ENCODE data around the gene TFPT.

The TFPT gene

GRCh38 chr19:54129617-54129996 is 14.2 kb upstream of the TFPT start:
- no peak for TF ChIP-seq CTCF (conservative IDR thresholded peaks at IDR 0.05; ENCODE audit: control insufficient read depth, insufficient read depth, low read depth, low read length)
- H3K4me3 ChIP-seq (ENCODE audit: control insufficient read depth, low read depth, low read length) = no peak overlapping the region
- no peak for DNase-seq (ENCODE audit: low read depth)

- no peak for DNase-seq (ENCODE audit: low read depth)
- H3K4me3 ChIP-seq (ENCODE audit: control insufficient read depth, low read depth, low read length) = no peak overlapping the region
- no peak for TF ChIP-seq CTCF (conservative IDR thresholded peaks at IDR 0.05; ENCODE audit: control insufficient read depth, insufficient read depth, low read depth, low read length)
Measured at GRCh38 chr19:54128796-54129616, 13.5 kb upstream of the TFPT start.

- no peak for DNase-seq (ENCODE audit: low read depth)
- H3K4me3 ChIP-seq (ENCODE audit: control insufficient read depth, low read depth, low read length) = no peak overlapping the region
- TF ChIP-seq CTCF (conservative IDR thresholded peaks at IDR 0.05; ENCODE audit: control insufficient read depth, insufficient read depth, low read depth, low read length) = no peak
Measured at GRCh38 chr19:54128441-54128725, 12.9 kb upstream of the TFPT start.

- H3K4me3 ChIP-seq (ENCODE audit: control insufficient read depth, low read depth, low read length) = no peak overlapping the region
- no peak for DNase-seq (ENCODE audit: low read depth)
- TF ChIP-seq CTCF (conservative IDR thresholded peaks at IDR 0.05; ENCODE audit: control insufficient read depth, insufficient read depth, low read depth, low read length) = no peak
Measured at GRCh38 chr19:54127688-54128440, 12.4 kb upstream of the TFPT start.

- no peak for DNase-seq (ENCODE audit: low read depth)
- H3K4me3 ChIP-seq (ENCODE audit: control insufficient read depth, low read depth, low read length) = no peak overlapping the region
- TF ChIP-seq CTCF (conservative IDR thresholded peaks at IDR 0.05; ENCODE audit: control insufficient read depth, insufficient read depth, low read depth, low read length) = no peak
Measured at GRCh38 chr19:54125713-54126112, 10.3 kb upstream of the TFPT start.

GRCh38 chr19:54124393-54124792 is 8.9 kb upstream of the TFPT start:
- no peak for DNase-seq (ENCODE audit: low read depth)
- no peak for TF ChIP-seq CTCF (conservative IDR thresholded peaks at IDR 0.05; ENCODE audit: control insufficient read depth, insufficient read depth, low read depth, low read length)
- no peak overlapping the region for H3K4me3 ChIP-seq (ENCODE audit: control insufficient read depth, low read depth, low read length)

All from fibroblast of mammary gland (primary cell).